Transverse colon (tissue), 4 donors: Measurements from ENCODE around the gene SMC1A.
"Not testable (repeated sequence)": the region's sequence is repeated elsewhere in the genome, so short reads cannot be mapped to it uniquely, and the experiment has no call there.

Experiments used
- CTCF ChIP-seq, 5 experiments: fragments of 200-600 bp in 3 of 5; fragments of 450-650 bp in 2 of 5; sonication (generic) in 3 of 5; IDR thresholded peaks; 1 replicate in 2 of 5; 2 replicates in 3 of 5; pipeline ENCODE4 v1.5.1; 2016 to 2017; ENCODE audit warnings: antibody characterized with exemption in 5 of 5, inconsistent platforms in 3 of 5, mild to moderate bottlenecking in 2 of 5, moderate library complexity in 1 of 5
- EP300 ChIP-seq: sonication (generic); formaldehyde crosslinking; IDR thresholded peaks from one replicate; pipeline ENCODE4 v1.6.1; 2017; ENCODE audit warnings: antibody characterized with exemption, low read depth
- POLR2A ChIP-seq: fragments of 450-650 bp; IDR thresholded peaks from one replicate; pipeline ENCODE4 v1.6.1; 2016; ENCODE audit warnings: antibody characterized with exemption, mild to moderate bottlenecking, moderate library complexity
- POLR2AphosphoS5 ChIP-seq, 3 donors: sonication (generic); formaldehyde crosslinking; IDR thresholded peaks; one replicate each; pipeline ENCODE4 v1.6.1; 2016; ENCODE audit warnings: antibody characterized with exemption in 3 of 3

GRCh38 chrX:53420351-53420750 is 2.1 kb downstream of the SMC1A start:
- not testable (repeated sequence) for TF ChIP-seq POLR2A; CTCF (IDR thresholded peaks at IDR 0.05); EP300; POLR2AphosphoS5 (IDR thresholded peaks at IDR 0.05)
